SK-N-SH treated with all-trans-retinoic acid at 6 μM for 48 hours (cell line): ENCODE data around the gene SPATA2L.

Experiments
- ATAC-seq: fragments of 200-7000 bp; cut with Tn5 transposase; 3 replicates; pipeline ENCODE4 v1.9.1; 2020; ENCODE audit warnings: mild to moderate bottlenecking, moderate library complexity
- ARNTL ChIP-seq: fragments of 450-650 bp; formaldehyde crosslinking; IDR thresholded peaks from 2 replicates; pipeline ENCODE4 v1.5.0; 2020; ENCODE audit warnings: low read depth, mild to moderate bottlenecking, moderate library complexity, borderline replicate concordance
- BACH2 ChIP-seq: fragments of 250-450 bp; sonication (Bioruptor Pico); IDR thresholded peaks from 2 replicates; pipeline ENCODE4 v1.9.0; 2021; ENCODE audit warnings: mild to moderate bottlenecking, borderline replicate concordance
- CSDC2 ChIP-seq: fragments of 250-450 bp; sonication (Bioruptor Pico); IDR thresholded peaks from 2 replicates; pipeline ENCODE4 v1.5.0; 2020; ENCODE audit warnings: mild to moderate bottlenecking, moderate library complexity
- CSRNP3 ChIP-seq: fragments of 250-450 bp; sonication (Bioruptor Pico); IDR thresholded peaks from 2 replicates; pipeline ENCODE4 v1.5.1; 2021; ENCODE audit warnings: mild to moderate bottlenecking, moderate library complexity
- ESRRG ChIP-seq: fragments of 250-450 bp; sonication (Bioruptor Pico); IDR thresholded peaks from 2 replicates; pipeline ENCODE4 v1.6.1; 2021; ENCODE audit warnings: mild to moderate bottlenecking
- GLIS3 ChIP-seq: fragments of 250-450 bp; sonication (Bioruptor Pico); IDR thresholded peaks from 2 replicates; pipeline ENCODE4 v1.5.0; 2020; ENCODE audit warnings: mild to moderate bottlenecking, moderate library complexity
- ISL1 ChIP-seq: fragments of 250-450 bp; sonication (Bioruptor Pico); IDR thresholded peaks from 2 replicates; pipeline ENCODE4 v2.1.2; 2022; ENCODE audit warnings: mild to moderate bottlenecking, moderate library complexity
- OSR1 ChIP-seq: fragments of 250-450 bp; sonication (Bioruptor Pico); IDR thresholded peaks from 2 replicates; pipeline ENCODE4 v1.8.0; 2022; ENCODE audit warnings: moderate library complexity, mild to moderate bottlenecking, inconsistent platforms
- PATZ1 ChIP-seq: fragments of 250-450 bp; sonication (Bioruptor Pico); IDR thresholded peaks from 2 replicates; pipeline ENCODE4 v1.8.0; 2020; ENCODE audit warnings: mild to moderate bottlenecking, moderate library complexity, borderline replicate concordance
- PPARA ChIP-seq: fragments of 250-450 bp; sonication (Bioruptor Pico); IDR thresholded peaks from 2 replicates; pipeline ENCODE4 v1.5.0; 2020; ENCODE audit warnings: mild to moderate bottlenecking, borderline replicate concordance
- RARB ChIP-seq: fragments of 250-450 bp; sonication (Bioruptor Pico); IDR thresholded peaks from 2 replicates; pipeline ENCODE4 v1.8.0; 2021; ENCODE audit warnings: mild to moderate bottlenecking, moderate library complexity
- SNAI2 ChIP-seq: fragments of 250-450 bp; sonication (Bioruptor Pico); IDR thresholded peaks from 2 replicates; pipeline ENCODE4 v1.5.0; 2020; ENCODE audit warnings: mild to moderate bottlenecking, moderate library complexity
- TCF4 ChIP-seq: fragments of 250-450 bp; sonication (Bioruptor Pico); IDR thresholded peaks from 2 replicates; pipeline ENCODE4 v1.8.0; 2021; ENCODE audit warnings: mild to moderate bottlenecking, moderate library complexity, borderline replicate concordance
- TOX ChIP-seq: fragments of 250-450 bp; sonication (Bioruptor Pico); IDR thresholded peaks from 2 replicates; pipeline ENCODE4 v1.8.0; 2021; ENCODE audit warnings: mild to moderate bottlenecking, moderate library complexity, borderline replicate concordance
- TSHZ2 ChIP-seq: fragments of 250-450 bp; sonication (Bioruptor Pico); IDR thresholded peaks from 2 replicates; pipeline ENCODE4 v1.5.0; 2020; ENCODE audit warnings: mild to moderate bottlenecking, moderate library complexity
- ZC3H10 ChIP-seq: fragments of 250-450 bp; sonication (Bioruptor Pico); IDR thresholded peaks from 2 replicates; pipeline ENCODE4 v1.5.1; 2021; ENCODE audit warnings: mild to moderate bottlenecking, moderate library complexity
- ZFP3 ChIP-seq: fragments of 250-450 bp; sonication (Bioruptor Pico); IDR thresholded peaks from 2 replicates; pipeline ENCODE4 v1.5.0; 2020; ENCODE audit warnings: mild to moderate bottlenecking, moderate library complexity
- ZFP30 ChIP-seq: fragments of 450-650 bp; formaldehyde crosslinking; IDR thresholded peaks from 2 replicates; pipeline ENCODE4 v1.5.0; 2022; ENCODE audit warnings: mild to moderate bottlenecking, moderate library complexity
- ZNF565 ChIP-seq: fragments of 450-650 bp; formaldehyde crosslinking; conservative IDR thresholded peaks from 2 replicates; pipeline ENCODE4 v1.5.0; 2020; ENCODE audit warnings: low read depth, mild to moderate bottlenecking, moderate library complexity
- ZNF70 ChIP-seq: fragments of 450-650 bp; formaldehyde crosslinking; IDR thresholded peaks from 2 replicates; pipeline ENCODE4 v1.5.0; 2020; ENCODE audit warnings: mild to moderate bottlenecking, moderate library complexity
- TF ChIP-seq, protein P1 (sequence below): fragments of 250-450 bp; sonication (Bioruptor Pico); IDR thresholded peaks from 2 replicates; pipeline ENCODE4 v1.8.0; 2021; ENCODE audit warnings: low read depth, mild to moderate bottlenecking, moderate library complexity, borderline replicate concordance
- TF ChIP-seq, protein P2 (sequence below): fragments of 250-450 bp; sonication (Bioruptor Pico); IDR thresholded peaks from 2 replicates; pipeline ENCODE4 v1.5.1; 2020; ENCODE audit warnings: low read depth, mild to moderate bottlenecking, moderate library complexity

SPATA2L gene

DNA sequence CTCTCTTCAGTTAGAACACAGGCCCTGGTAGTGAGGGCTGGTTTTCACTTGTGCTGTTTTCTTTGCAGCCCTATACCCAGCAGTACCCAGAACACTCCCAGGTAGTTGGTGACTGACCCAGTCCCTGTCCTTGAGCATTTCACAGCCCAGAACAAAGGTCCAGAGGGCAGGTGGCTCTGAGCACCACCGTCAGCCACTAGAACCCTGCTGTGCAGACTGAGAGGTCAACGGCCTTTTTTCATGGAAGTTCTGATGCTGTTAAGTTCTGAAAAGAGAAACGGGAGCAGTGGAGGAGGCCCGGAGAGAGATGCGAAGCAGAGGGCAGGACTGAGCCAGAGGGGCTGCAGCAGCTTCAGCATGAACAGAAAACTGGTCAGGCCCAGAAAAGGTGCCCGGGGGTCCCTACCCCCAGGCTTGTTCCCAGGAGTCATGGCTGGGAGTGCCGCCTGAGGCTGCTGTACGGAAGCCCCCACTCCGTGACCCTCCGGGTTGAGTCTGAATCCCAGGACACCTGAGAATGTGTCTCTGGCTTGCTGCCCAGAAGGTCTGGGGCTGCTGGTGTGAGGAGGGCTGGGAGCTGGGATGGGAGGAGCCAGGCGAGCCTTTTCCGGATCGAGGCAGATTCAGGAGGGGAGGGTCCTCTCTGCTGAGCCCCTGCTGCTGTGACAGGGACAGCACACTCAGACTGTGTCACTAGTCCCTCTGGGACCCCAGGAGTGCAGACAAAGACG is 28.5 kb upstream of the SPATA2L start:
- ATAC-seq = no peak; the same call in 2 of the 3 replicates
- TF ChIP-seq, protein P1, sequence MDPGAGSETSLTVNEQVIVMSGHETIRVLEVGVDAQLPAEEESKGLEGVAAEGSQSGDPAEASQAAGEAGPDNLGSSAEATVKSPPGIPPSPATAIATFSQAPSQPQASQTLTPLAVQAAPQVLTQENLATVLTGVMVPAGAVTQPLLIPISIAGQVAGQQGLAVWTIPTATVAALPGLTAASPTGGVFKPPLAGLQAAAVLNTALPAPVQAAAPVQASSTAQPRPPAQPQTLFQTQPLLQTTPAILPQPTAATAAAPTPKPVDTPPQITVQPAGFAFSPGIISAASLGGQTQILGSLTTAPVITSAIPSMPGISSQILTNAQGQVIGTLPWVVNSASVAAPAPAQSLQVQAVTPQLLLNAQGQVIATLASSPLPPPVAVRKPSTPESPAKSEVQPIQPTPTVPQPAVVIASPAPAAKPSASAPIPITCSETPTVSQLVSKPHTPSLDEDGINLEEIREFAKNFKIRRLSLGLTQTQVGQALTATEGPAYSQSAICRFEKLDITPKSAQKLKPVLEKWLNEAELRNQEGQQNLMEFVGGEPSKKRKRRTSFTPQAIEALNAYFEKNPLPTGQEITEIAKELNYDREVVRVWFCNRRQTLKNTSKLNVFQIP (CRISPR knock-in tag) = no peak
- no peak for TF ChIP-seq RARB (CRISPR knock-in tag)
- TF ChIP-seq CSRNP3 (CRISPR knock-in tag) = no peak
- no peak for TF ChIP-seq OSR1 (CRISPR knock-in tag)
- TF ChIP-seq PPARA = no peak
- TF ChIP-seq ZNF565 (CRISPR knock-in tag) = no peak
- no peak for TF ChIP-seq ZC3H10 (CRISPR knock-in tag)
- no peak for TF ChIP-seq PATZ1 (CRISPR knock-in tag)
- no peak for TF ChIP-seq ZFP30 (CRISPR knock-in tag)
- TF ChIP-seq, protein P2, sequence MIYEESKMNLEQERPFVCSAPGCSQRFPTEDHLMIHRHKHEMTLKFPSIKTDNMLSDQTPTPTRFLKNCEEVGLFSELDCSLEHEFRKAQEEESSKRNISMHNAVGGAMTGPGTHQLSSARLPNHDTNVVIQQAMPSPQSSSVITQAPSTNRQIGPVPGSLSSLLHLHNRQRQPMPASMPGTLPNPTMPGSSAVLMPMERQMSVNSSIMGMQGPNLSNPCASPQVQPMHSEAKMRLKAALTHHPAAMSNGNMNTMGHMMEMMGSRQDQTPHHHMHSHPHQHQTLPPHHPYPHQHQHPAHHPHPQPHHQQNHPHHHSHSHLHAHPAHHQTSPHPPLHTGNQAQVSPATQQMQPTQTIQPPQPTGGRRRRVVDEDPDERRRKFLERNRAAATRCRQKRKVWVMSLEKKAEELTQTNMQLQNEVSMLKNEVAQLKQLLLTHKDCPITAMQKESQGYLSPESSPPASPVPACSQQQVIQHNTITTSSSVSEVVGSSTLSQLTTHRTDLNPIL (CRISPR knock-in tag) = no peak
- no peak for TF ChIP-seq ESRRG
- no peak for TF ChIP-seq TCF4
- no peak for TF ChIP-seq ISL1
- no peak for TF ChIP-seq ARNTL (CRISPR knock-in tag)
- TF ChIP-seq TSHZ2 (CRISPR knock-in tag) = no peak
- no peak for TF ChIP-seq CSDC2 (CRISPR knock-in tag)
- TF ChIP-seq TOX (CRISPR knock-in tag) = no peak
- no peak for TF ChIP-seq BACH2
- TF ChIP-seq, all 23 proteins: peak for 0

DNA sequence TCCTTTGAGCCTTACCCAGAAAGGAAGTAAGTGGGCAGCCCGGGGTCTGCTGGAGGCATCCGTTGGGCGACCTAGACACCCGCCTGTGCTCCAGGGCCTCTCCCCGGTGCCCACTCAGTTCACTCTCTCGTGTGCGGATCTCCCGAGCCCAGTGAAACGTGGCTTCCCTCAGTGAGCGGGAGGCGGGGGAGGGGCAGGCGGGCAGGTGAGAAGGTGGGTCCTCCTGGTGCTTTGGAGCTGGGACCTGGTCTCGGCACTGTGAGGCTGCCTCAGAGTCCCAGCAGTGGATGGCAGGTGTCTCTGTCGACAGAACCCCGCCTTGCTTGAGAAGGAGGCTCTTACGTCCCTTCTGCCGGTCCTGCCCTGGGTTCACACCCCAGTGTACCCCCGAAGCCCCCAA is 27.8 kb upstream of the SPATA2L start:
- ATAC-seq = no peak
- no peak for TF ChIP-seq PPARA
- TF ChIP-seq GLIS3 = no peak
- TF ChIP-seq BACH2 = no peak
- TF ChIP-seq ZFP3 (CRISPR knock-in tag) = no peak
- no peak for TF ChIP-seq ZC3H10 (CRISPR knock-in tag)
- TF ChIP-seq, protein P1 (CRISPR knock-in tag) = no peak
- no peak for TF ChIP-seq TSHZ2 (CRISPR knock-in tag)
- TF ChIP-seq SNAI2 (CRISPR knock-in tag) = no peak
- no peak for TF ChIP-seq CSRNP3 (CRISPR knock-in tag)
- no peak for TF ChIP-seq ESRRG
- no peak for TF ChIP-seq OSR1 (CRISPR knock-in tag)
- TF ChIP-seq ZNF70 (CRISPR knock-in tag) = no peak
